GM19455 (cell line): ENCODE results near the gene ACER2.
"Not testable (repeated sequence)": the region's sequence is repeated elsewhere in the genome, so short reads cannot be mapped to it uniquely, and the experiment has no call there.

Experiments used
- ATAC-seq: cut with Tn5 transposase; IDR thresholded peaks from one replicate; pipeline ENCODE4 v1.9.1; 2021; ENCODE audit not compliant: unreplicated experiment

ACER2 gene

DNA sequence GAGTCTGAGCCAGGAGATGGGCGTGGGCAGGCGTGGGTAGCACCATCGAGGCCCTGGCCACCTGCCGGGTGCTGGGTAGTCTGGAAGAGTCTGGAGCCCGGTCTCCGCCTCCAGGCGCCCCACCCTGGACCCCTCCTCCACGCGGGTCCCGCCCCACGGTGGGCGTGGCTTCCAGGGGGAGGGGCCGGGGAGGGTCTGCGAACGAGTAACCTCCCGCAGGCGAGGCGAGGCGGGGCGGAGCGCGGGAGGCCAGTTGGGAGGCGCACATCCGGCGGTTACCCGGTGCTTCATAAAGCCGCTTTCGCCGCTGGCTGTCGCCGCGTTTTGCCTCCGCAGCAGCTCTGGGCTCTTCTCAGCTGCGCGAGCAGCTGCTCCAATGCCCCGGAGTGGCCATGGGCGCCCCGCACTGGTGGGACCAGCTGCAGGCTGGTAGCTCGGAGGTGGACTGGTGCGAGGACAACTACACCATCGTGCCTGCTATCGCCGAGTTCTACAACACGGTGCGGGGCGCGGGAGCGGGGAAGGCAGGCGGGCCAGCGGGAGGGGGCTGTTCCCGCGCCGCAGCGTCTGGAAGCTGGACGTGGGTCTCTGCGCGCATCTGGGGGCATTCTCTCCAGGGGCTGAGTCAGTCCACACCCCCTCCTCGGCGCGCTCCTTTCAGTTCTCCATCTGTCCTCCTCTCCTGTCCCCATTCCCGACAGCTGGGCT lies at the start of gene ACER2:
Gene ACER2 (plus strand): TSS at position 317 of the 708 bp plus-strand sequence. CDS start 76 bp downstream, at position 393.
- peak; percentile 93 for ATAC-seq

DNA sequence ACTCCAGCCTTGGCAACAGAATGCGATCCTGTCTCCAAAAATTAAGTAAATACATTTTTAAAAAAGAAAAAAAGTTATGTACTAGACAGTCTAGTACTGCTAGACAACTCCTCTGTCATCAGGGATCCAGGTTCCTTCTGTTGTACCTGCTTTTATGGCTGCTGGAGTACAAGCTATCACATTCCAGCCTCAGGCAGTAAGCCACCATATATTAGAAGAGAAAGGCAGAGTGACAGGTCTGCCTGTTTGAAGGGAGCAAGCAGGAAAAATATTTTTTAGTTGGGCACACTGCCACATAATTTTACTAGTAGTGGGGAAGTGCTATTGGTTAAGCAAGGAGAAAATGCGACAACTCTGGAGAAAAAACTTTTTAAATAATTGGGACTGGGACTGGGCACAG lies 39.7 kb upstream of the ACER2 start:
- ATAC-seq: no peak

DNA sequence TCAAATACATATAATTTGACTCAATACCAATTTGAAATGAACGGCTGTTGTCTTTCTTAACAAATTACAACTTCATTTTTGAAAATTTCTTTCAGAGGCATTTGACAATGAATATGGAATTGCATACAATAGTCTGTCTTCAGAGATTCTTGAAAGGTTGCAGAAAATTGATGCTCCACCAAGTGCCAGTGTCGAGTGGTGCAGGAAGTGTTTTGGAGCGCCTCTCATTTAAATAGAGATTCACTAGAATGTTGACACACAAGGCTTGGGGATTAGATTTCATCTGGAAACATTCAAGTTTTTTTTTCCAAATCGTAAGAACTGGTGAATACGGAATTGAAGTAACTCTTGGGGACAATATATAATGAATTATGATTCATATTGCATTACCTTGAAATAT lies 36.9 kb upstream of the ACER2 start:
- ATAC-seq: no peak

DNA sequence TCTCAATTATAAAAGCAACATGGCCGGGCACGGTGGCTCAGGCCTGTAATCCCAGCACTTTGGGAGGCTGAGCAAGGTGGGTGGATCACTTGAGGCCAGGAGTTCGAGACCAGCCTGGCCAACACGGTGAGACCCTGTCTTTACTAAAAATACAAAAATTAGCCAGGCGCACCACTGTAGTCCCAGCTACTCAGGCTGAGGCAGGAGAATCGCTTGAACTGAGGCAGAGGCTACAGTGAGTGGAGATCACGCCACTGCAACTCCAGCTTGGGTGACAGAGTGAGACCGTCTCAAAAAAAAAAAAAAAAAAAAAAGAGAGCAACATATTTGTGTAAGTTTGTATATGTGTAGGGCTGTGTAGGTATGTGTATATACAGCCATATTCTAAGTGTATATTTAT lies 36.2 kb upstream of the ACER2 start:
- ATAC-seq: no peak

DNA sequence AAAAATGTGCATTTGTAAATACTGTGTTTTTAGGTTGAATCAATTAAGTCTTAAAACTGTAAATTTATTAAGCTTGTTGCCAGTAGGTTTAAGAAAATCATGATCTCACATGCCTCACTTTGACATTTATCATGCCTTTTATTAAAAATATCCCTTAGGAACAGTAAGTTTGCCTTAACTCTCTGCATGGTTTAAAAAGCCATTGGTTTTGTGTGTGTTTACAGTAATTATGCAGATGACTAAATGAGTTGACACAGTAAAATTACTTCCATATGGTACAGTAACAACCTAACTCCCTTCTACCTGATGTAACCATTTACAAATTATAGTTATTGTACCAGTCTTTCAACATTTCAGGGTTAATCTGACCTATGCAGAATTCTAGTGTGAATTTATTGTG lies 35.3 kb upstream of the ACER2 start:
- ATAC-seq: no peak

DNA sequence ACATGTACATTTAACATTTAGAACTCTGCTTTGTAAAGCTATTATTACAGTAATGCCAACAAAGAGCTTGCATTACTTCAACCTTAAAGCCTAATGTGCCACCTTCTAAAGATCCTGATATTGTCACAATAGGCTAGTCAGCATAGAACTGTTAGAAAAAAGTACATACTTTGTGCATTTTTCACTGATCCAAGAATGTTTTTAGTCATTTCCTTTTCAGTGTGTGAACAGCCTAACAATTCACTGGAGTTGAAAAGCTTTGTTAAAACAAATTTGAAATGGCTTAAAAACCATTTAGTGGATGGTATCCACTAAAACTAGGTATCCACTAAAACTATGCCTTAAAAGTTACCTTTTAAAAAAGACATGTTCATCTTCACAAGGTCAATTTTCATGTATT lies 33.3 kb upstream of the ACER2 start:
- no peak for ATAC-seq

DNA sequence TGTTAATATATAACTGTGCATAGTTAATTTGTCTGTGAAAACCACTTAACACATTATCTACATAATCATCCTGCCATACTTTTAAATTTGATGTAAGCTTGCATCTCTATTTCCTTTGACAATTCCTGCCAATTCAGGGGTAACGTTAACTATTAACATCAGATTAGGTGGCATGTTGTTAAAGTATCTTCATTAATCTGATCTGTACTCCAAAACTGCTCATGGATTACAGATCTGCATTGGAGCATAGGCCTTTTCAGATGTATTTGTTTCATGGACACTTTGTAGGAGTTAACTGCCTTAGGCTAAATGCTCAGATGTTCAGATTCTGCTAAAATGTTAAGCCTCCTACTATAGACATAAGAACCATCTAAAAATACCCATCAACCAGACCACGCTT lies 31.9 kb upstream of the ACER2 start:
- ATAC-seq: no peak

DNA sequence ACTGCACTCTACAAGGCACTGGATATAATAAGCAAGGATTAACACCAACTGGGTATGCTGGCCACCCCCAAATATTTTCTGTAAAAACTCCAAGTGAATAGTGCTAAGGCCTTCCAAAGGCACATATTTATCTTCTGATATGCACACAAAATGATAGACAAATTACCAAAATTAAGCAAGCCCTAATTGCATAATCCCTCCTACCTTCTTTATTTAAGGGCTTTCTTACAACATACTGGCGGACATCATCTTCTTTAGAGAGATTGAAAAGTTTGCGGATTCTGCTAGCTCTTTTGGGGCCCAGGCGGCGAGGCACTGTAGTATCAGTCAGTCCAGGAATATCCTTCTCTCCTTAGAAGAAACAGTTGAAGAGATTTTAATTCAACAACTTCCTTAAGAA lies 30.6 kb upstream of the ACER2 start:
- no peak for ATAC-seq

DNA sequence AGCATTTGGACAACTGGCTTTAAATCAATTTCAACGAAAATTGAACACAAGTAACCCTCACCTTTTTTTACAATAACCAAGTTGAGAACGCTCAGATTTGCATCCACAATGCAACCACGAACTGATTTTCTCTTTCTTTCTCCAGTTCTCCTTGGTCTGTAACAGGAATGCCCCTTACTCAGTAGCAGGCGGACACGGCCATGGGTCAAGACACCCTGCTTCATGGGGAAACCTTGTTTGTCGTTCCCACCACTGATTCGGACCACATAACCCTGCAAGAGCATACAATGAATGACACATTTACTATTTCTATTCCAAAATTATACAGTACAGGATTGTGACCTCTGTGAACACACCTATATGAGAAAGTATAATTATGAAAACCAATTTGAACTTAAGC lies 30.2 kb upstream of the ACER2 start:
- no peak for ATAC-seq

DNA sequence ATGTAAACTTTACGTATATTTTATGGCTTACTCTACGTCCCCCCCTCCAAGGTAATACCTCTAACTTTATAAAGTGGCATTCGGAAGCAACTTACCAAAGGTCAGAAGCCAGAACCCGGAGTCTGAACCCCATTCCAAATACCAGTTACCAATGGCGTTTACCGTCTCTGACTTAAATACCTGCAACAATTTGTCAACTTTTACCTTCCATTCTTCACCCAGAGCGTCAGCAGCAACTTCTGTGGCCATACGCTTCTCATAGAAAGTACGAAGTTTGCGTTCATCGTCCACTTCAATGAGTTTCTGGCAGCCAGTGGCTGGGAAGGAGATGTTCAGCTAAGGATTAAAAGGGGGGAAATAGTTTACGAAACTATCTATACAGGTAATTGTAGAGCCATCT lies 29.5 kb upstream of the ACER2 start:
- no peak for ATAC-seq

DNA sequence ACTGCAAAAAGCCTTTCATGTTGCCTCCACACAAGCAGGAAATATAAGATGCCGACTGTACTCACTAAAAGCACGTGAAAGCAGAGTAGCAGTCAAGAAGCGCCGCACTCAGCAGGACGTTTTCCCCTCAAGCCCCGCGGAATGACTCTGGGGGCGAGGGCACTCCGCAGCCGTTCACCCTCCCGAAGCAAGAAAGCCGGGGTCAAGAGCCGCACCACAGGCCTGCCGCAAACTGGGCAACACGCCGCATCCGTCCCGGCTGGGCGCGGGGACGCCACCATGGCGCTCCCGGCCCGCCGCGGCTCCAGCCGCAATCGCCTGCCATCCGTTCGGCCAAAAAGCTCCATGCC lies 29.1 kb upstream of the ACER2 start:
- peak; percentile 53 for ATAC-seq

DNA sequence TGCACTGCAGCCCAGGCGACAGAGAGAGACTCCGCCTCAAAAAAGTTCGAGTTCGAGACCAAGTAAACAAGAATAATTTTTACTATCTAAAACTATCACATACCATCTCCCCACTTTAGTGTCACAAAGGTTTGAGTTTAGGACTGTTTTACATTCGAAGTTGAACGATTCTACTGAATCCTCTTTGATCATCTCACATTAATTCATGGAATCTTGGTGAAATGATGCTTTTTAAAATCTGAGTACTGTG lies 28.1 kb upstream of the ACER2 start:
- ATAC-seq: no peak

DNA sequence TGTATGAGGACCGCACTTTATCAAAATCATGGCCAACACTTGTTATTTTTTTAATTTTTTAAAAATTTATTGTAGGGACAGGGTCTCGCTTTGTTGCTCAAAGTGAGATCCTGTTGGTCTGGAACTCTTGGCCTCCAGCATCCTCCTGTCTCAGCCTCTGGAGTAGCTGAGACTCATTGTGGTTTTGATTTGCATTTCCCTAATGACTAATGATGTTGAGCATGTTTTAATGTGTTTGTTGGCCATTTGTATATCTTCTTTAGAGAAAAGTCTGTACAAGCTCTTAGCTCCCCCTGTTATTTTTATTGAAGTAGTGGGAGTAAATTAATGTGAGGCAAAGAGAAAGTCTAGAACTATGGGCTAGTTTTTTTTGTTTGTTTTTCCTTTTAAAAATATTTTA lies 27.2 kb upstream of the ACER2 start:
- no peak for ATAC-seq

DNA sequence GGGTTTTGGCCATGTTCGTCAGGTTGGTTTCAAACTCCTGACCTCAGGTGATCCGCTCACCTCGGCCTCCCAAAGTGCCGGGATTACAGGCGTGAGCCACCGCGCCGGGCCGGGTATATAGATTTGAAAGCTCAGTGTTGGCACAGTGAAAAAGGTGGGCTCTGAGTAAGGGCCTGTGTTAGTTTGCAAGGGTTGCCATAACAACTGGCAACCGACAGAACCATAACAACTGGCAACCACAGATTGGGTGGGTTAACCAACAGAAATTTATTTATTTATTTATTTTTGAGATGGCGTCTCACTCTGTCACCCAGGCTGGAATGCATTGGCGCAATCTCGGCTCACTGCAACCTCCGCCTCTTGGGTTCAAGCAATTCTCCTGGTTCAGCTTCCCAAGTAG lies 23.6 kb upstream of the ACER2 start:
- ATAC-seq: not testable (repeated sequence)

DNA sequence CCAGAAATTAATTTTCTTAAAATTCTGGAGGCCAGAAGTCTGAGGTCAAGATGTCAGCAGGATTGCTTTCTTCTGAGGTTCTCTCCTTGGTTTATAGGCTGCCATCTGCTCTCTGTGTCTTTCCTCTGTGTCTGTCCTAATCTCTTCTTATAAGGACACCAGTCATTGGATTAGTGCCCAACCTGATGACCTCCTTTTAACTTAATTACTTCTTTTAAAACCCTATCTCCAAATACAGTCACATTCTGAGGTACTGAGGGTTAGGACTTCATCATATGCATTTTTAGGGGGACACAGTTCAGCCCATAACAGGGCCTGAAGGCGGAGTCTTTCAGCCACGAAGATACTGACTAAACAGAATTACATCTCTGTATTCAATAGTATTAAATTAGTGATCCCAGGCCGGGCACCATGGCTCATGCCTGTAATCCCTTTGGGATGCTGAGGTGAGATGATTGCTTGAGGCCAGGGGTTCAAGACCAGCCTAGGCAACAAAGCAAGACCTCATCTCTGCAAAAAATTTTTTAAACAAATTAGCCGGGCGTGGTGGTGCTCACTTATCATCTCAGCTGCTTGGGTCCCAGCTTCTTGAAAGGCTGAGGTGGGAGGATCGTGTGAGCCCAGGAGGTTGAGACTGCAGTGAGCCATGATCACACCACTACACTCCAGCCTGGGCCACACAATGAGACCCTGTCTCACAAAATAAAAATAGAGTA lies 22.9 kb upstream of the ACER2 start:
- ATAC-seq: no peak

DNA sequence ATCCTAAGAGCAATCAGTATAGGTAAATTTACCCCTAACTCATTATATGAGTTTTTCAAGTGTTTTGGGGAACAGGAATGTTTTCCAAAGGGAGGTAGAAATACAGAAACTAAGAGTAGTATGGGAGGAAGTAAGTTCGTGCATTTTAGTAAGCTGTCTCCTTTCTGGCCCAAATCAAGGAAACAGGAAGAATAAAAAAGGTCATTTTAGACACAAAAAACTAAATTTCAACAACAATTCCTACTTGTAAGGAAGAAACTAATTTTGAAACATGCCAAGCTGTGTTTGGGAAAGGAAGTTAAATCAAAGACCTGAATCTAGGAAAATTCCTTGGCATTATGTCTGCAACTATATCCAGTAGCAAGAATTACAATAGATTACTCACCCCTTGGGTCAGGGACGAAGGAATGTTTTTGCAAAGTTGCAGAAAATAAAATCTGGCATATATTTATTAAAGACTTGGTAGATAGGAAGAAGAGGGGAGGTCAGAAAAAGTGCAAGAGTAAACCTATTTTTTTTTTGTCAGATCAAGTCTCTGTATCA lies 22.2 kb upstream of the ACER2 start:
- ATAC-seq: no peak

DNA sequence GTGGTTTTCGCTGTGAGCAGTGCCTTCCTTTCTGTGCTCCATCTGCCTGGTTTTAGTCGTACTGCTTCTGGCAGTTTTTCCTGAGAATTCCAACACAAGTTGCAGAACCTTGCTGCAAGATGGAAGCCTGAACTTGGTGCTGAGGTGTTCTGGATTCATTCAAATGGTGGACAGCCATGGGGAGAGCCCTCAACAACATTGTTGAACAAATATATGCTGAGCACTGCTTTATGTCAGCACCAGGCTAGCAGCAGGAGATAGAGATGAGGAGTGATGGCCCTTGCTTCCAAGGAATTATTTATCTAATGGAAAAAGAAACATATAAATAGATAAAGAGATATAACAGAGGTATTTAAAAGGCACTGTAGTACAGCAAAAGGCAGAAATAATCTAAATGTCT lies 21.5 kb upstream of the ACER2 start:
- no peak for ATAC-seq

DNA sequence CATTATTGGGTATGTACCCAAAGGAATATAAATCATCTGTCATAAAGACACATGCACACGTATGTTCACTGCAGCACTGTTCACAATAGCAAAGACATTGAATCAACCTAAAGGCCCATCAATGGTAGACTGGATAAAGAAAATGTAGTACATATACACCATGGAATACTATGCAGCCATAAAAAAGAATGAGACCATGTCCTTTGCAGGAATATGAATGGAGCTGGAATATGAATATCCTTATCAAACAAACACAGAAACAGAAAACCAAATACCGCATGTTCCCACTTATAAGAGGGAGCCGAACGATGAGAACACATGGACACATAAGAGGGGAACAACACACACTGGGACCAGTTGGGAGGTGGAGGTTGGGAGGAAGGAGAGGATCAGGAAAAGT lies 19.3 kb upstream of the ACER2 start:
- ATAC-seq: not testable (repeated sequence)

DNA sequence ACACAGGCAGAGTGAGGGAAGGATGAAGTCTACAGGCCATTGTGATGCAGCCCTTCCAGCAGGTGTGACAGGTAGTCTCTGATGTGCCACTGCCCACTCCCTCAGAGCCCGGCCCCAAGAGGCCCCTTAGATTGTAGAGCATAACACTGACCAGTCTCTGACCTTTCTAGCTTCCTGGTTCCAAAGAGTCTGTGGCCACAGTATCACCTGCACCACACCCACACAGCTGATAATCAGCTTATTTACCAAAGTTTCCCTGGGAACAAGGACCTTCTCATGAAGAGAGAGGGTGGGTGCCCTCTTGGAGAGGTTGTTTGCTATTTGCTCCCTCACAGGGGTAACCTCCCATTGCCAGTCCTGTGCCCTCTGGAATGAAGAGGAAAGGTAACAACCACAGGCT lies 11.0 kb upstream of the ACER2 start:
- ATAC-seq: no peak

DNA sequence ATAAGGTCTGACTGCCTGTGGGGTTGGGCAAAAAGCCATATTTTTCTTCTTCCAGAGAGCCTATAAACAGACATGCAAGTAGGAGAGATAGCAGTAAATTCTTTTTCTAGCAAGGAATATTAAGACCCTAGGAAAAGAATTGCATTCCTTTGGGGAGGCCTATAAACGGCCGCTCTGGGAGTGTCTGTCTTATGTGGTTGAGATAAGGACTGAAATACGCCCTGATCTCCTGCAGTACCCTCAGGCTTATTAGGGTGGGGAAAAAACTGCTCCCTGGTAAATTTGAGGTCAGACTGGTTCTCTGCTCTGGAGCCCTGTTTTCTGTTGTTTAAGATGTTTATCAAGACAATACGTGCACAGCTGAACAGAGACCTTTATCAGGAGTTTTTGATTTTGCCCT lies 5.6 kb upstream of the ACER2 start:
- ATAC-seq: not testable (repeated sequence)

DNA sequence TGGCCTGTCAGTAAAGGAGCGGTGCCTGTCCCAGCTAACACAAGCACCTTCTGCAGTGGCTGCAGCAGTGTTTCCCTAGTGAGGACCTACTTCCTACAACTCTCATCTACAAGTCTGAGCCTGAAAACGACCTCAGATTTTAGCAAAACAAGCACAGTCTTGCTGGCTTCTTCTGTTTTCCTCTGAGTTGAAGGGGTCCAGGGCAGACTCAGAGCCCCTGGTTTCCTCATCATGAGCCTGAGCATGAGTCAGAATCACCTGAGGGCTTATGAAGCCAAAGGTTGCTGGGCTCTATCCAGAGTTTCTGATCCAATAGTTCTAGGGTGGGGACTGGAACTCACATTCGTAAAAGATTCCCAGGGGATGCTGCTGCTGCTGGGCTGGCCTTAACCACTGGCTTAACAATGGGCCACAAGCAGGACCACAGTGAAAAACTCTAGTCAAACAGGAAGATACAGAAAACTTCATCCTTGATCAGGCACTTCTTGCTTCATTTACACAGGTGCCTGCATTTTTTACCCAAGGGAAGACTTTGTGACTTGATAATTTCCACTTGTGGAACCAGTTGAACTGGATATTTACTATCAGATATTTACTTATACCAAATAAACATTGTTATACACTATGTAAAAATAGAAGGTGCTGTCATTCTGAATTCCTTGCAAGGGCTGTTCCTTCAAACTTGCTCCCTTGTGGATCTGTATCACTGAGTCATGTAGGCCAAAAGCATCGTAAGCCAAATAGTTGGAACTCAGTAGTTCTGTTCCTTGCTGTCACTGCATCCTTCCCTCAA lies 4.3 kb upstream of the ACER2 start:
- ATAC-seq: no peak

DNA sequence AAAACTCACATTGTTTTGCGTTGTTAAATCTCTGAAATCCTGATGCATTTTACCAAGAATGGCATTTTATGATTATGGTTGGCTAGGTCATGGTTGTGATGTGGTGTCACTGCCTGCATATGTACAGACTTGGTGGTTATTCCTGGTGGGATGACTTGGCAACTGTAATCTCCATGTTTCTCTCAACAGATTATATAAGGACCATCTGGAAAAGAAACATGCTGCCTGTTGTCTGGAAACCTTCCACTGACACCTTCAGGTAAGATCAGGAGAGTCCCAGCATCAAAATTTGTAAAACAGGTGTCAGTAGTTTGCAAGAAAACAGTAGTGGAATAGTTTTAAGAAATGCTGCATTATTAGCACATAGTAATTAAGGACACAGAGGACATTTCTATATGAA lies 3.0 kb upstream of the ACER2 start:
- ATAC-seq: no peak
